HL-60/S4 treated with retinoic acid at 250 ng/mL for 4 days and 3 days (cell line): Measurements from ENCODE around the gene PRPH.

ENCODE experiments used
- in situ Hi-C: fragments of 300-500 bp; cut with MboI; formaldehyde crosslinking; loops from 2 replicates; pipeline ENCODE4 v1.7.0; 2022; ENCODE audit warnings: low sequenced_read_pairs

Gene PRPH

DNA sequence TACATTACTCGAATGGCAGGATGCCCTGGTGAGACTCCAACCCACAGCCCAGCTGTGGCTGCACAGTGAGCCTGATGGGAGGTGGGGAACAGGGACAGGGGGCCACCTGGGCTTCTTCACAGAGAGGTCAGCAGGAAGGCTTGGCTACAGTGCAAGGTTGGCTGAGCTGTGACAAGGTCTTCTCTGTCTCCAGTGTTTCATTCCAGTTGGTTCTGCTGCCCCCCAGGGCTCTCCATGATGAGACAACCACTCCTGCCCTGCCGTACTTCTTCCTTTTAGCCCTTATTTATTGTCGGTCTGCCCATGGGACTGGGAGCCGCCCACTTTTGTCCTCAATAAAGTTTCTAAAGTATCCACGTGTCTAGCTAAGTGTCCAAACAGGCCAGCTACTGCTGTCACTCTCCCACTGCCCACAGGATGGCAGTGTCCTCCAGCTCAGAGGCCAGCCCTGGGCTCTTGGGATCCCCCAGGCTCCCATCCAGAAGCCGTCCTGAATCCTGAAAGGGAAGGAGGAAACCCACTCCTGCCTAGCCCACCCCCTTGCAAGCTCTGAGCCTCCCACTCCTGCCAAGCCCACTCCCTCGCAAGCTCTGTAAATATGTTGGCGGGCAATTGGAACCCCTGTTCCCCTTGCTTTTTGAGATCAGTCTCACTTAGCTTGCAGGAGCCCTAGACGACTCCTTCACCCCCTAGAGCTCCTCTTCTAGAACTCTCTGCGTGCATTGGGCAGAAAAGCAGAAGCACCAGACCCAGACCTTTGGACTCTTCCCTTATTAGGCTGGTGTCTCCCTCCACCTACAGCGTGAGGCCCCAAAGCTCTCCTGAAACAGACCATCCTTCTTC lies 36.7 kb downstream of the PRPH start:
- in situ Hi-C loops = loop anchor here (10.0 kb wide), 1 partner anchor 47 kb away; no protein-coding TSS in a partner anchor

DNA sequence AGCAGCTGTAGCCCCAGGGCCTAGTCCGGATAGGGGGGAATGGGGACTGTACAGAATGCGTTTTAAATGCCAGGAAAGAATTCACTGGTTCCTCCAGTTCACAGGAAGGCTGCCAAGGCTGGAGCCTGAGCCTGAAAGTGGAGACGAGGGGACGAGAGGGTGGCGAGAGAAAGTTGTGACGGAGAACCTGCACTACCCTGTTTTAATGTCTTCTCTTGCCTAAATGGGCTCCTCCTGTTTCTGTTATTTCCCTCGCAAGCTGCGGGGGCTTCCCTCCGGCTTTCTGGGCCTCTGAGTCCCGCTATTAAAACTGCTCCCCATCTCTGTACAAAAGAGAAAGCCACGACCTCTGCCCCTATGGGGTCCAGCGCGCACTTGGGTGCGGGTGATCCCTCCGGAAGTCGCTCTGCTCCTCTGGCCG lies 37.5 kb downstream of the PRPH start:
- in situ Hi-C loops = loop anchor here (10.0 kb wide), 1 partner anchor 48 kb away; no protein-coding TSS in a partner anchor

DNA sequence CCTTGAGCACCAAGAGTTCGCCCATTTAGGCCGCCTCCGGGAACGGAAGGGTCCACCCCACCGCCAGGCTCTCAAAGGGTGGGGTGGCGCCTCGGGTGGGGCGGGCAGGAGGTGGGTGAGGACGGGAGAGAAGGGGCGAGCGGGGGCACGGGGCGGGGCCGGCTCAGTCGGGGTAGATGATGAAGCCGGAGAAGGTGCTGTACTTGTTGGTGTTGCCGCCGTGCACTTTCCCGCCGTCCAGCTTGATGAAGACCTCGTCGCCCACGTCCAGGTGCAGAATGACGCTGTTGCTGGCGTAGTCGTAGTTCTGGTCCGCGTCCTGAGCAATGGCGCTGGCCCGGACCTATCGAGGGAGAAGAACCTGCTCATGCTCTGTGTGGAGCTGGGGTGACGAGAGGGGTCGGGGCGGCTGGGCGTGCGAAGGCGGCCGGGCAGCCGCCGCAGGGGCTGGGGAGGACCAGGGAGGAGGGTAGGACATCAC lies 38.0 kb downstream of the PRPH start:
- in situ Hi-C loops = loop anchor here (10.0 kb wide), 1 partner anchor 48 kb away; no protein-coding TSS in a partner anchor

DNA sequence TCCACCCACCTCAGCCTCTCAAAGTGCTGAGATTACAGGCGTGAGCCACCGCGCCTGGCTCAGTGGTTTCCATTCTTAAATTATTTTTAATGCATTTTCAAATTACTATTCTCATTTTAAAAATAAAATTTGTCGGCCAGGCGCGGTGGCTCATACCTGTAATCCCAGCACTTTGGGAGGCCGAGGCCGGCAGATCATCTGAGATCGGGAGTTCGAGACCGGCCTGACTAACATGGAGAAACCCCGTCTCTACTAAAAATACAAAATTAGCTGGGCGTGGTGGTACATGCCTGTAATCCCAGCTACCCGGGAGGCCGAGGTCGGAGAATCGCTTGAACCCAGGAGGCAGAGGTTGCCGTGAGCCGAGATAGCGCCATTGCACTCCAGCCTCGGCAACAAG lies 38.8 kb downstream of the PRPH start:
- in situ Hi-C loops = loop anchor here (10.0 kb wide), 1 partner anchor 49 kb away; no protein-coding TSS in a partner anchor

DNA sequence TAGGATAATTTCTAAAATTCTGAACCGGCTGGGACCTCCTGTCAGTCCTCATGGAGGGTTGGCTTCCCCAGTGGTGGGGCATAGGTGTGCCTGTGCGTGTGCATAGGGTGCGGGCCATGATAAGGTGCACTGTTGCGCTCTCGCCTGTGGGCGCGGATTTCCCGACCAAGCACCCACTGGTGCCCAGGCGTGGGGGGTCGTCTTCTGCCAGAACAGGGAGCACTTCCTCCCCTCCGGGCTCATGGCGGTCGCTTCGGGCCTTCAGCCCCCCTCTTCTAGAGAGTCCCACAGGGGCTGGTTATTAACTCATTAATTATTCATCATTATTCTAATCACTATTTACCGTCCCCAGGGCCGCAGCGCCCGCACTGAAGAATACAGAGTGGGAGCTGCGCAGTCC lies 39.3 kb downstream of the PRPH start:
- in situ Hi-C loops = loop anchor here (10.0 kb wide), 1 partner anchor 49 kb away; no protein-coding TSS in a partner anchor

DNA sequence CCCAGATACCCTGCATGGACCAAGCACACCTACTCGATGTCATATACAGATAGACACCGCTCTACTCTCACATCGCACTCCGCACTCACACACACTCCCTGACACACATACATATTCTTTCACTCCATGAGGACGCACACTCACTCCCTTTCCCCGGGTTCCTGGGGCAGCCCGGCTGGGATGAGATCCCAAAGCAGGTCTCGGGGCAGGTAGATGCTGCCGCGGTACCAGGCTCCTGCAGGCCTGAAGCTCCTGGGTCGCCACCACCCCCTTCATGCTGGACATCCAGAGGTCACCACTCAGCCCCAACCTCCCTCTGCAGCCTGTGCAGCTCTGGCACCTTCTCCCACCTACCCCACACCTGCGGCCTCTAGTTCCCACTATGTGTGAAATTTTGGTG lies 39.7 kb downstream of the PRPH start:
- in situ Hi-C loops = loop anchor here (10.0 kb wide), 1 partner anchor 50 kb away; no protein-coding TSS in a partner anchor

DNA sequence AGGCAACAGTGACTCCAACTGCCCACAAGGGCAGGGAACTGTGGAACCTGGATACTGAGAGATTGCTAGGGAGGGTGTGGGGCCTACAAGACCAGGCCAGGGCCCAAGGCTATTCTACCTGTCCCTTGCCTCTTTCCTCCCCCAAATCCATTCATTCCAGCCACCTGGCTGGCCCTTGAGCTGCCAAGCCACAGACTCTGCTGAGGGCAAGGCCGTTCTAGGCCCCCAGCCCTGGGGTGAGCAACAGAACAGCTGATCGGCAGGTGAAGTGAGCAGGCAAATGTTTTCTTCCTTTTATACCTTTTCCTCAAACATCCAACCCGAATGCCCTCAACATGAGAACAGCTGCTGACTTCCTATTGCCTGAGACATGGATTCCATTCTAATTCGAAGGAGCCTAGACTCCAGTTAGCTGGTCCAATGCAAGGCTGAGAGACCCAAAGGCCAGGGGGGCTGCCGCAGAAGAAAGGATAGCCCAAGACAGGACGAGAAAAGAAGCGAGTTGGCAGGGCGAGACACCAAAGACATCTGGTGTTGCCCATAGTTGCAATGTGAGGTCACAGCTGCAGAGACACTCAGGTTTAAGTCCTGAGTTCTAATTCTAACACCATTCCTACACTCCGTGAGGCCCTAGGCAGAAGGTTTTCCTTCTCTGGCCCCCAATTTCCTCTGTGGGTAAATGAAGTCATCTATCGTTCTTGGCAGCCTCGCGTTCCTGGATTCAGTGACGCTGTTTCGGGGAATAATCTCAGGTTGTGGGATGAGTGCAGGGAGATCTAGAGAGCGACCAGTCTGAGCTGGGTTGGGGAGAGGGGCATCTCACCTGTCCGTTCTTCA lies 40.4 kb downstream of the PRPH start:
- in situ Hi-C loops = loop anchor here (10.0 kb wide), 1 partner anchor 51 kb away; no protein-coding TSS in a partner anchor

DNA sequence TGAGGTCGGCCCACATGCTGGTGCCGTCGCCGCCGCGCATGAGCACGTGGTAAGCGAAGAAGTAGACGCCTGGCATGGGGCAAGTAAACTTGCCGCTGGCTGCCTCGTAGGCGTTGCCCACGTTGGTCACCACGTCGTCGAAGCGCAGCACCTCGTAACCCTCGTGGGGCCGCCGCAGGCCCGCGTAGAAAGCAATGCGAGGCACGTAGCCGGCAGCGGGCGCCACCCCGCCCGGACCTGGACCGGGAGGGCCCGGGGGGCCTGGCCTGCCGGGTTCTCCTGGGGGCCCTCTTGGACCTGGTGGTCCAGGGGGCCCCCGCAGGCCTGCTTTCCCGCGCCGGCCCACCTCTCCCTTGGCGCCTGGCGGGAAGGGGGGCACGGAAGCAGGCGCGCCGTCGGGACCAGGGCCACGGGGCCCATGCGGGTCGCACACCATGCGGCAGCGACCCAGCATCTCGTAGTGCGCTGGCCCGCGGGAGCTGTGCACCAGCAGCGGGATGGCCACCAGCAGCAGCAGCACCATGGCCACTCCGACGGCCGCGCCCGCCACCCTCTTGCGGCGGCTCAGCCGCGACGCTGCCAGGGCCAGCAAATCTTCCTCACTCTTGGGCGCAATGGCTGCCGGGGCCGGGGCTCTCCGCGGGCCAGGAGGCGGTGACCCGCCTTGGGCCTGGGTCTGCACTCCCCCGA lies 41.2 kb downstream of the PRPH start:
- in situ Hi-C loops = loop anchor here (10.0 kb wide), 1 partner anchor 51 kb away; no protein-coding TSS in a partner anchor

DNA sequence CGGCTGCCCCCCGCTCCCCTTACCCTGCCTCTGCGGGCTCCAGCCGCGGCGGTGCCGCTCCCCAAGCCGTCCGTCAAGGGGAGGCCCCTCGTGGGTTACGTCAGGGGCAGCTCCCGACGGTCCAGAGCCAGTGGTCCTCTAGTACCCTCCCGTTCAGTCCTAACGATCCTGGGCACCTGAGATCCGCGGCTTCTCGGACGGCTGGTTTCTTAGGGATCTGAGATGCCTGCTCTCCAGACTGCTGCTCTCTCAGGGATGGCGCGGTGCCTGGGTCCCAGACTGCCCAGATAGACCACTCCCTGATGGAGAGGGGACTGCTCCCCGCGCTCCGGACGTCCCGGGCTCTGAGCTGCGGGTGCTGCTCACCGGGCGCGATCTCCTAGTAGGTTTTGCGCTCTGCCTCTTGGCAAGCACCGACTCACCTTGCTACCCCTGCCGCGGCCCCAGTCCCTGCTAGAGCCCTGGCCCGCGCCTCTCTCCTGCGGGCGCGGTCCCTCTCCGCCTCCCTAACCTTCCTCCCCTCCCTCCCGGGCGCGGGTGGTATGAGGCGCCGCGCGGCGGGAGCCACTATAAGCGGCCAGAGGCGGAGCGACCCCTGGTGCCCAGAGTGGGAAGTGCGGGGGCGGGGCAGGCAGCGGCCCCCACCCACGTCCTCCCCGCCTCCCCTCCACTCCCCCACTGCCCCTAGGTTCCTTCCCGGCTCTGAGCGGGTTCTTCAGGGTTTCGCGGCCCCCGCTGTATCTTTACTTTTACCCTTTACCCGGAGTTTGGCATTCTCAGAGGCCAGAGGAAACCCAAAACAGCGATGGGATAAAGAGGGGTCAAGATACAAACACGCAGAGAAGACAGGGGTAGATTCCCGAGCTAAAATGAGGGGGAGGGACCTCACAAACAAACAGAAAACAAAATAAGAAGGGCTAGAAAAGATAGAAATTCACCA lies 42.0 kb downstream of the PRPH start, which contains the start of gene C1QL4:
Gene C1QL4 (minus strand): TSS at position 544 of the 940 bp plus-strand sequence. CDS start 711 bp downstream, outside the sequence.
- in situ Hi-C loops = loop anchor here (10.0 kb wide), 1 partner anchor 52 kb away; no protein-coding TSS in a partner anchor

DNA sequence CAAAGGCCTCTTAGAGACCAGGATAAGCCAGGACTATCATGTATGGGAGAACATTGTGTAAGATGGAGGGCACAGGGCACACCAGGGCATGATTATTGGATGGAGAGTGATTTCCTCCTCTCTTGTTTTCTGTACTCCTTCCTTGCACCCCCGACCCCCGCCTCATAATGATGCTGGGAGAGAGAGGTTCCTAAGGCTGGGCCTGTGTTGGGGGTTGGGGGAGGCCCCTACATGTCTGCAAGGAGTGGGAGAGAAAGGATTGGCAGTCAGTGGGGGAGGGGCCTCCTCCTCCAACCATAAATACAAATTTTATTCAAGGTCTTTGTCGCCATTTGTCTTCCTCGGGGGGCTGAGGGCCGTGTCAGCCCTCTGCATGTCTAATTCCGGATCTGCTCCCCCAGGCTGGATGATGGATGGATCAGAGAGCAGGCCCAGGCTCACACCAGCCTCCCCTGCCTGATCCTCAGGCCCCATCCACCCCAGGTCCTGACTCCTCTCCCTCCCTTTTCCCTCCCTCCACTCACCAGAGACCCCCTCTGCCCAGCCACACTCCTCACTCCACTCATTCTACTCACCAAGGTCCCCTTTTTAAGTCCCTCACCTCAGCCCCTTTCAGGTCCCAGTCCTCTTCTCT lies 44.0 kb downstream of the PRPH start:
- in situ Hi-C loops = loop anchor here (10.0 kb wide), 1 partner anchor 54 kb away; no protein-coding TSS in a partner anchor

DNA sequence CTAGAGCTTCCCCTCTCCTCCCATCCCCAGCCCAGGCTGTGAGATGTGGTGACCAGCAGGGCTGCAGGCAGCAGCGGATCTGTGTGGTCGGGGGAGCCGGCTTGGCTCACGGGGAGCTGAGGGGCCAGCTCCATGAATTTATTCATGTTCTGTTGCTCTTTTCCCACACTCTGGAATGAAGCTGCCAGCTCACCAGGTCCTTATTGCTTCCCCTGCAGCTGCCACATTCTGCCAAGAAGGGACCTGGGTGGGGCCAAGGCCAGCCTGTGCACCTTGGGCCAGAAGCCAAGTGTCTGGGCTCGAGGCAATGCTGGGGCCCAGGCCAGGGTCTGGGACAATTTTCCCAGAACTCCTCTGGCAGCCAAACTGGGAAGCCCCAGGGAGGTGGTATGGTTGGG lies 44.5 kb downstream of the PRPH start:
- in situ Hi-C loops = loop anchor here (10.0 kb wide), 1 partner anchor 55 kb away; no protein-coding TSS in a partner anchor

DNA sequence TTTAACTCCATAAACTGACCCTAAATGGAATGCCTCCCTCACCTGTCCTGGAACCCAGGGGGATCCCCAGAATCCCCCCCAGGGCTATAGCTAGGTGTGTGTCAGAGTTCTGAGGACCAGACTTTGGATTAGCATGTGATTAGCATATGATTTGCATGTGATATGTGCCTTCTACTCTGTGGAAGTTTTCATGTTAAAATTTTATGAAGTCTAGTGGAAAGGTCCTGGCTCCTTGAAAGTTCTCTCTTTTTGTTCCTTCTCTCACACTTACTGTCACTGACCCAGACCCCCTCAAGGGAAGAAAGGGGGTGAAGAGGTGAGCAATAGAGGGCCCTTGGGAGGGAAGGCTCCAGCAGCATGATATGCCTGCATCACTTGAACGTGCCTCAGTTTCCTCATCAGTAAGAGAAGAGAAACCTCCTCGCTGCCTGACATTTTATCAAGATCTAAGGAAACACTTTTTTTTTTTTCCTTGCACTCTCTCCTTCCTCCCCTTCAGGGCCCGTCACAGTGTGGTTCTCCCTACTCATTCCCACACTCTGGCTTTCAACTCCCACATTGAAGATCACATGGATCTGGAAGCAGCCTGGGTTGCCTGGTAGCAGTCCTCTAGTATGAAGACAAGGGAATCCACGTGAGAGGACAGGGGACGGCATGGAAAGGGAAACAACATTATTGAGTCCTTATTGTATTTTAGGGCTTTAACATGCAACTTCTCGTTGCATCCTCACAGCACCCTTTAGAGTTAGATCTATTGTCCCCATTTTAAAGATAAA lies 45.3 kb downstream of the PRPH start:
- in situ Hi-C loops = no loop called here

DNA sequence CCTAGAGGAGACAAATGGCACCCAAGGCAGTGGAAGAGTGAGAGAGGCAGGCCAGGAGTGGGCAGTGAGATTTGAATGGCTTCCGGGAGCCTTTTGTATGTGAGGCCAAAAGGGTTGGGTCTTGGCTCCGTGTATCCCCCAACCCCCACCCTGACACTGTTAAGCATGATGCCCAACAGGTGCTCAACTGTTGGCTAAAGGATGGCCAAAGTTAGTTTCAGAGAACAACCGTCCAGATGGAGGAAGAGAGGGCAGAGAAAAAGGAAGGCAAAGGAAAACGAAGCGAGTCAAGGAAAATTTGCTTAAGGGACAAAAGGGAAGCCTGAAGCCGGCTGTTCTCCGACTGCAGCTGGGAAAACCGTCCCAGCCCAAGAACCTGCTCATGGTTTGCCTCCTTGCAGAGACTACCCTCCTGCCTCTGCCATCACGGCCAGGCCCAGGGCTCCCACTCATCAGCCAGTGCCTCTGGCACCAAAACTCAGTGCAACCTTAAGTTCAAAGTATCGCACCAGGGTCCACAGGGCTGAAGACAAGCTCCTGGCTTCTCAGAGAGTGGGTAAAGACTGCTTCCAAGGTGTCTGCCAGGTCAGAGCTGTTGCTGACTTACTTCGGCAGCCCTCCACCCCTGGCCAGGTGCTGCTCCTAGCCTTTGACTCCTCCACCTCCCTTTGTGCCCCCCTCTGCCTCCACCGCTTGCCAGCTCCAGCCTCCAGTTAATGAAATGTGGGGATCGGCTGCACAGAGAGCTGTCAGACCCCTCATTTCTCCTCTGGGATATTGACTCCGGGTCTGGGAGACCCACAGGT lies 46.2 kb downstream of the PRPH start:
- in situ Hi-C loops = no loop called here

DNA sequence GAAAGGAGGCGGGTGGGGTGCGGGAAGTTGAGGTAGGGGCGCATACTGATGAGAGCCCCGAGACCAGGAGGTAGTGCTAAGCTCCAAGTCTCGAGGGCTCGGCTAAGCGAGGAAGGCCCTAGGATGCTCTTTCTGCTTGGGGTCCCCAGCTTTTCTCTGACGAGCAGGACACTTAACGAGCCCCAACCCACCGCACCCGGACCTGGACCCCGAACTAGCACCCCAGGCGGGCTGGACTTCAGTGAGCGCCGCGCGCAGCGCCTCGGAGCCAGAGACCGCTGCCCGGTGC lies 46.8 kb downstream of the PRPH start:
- in situ Hi-C loops = no loop called here

DNA sequence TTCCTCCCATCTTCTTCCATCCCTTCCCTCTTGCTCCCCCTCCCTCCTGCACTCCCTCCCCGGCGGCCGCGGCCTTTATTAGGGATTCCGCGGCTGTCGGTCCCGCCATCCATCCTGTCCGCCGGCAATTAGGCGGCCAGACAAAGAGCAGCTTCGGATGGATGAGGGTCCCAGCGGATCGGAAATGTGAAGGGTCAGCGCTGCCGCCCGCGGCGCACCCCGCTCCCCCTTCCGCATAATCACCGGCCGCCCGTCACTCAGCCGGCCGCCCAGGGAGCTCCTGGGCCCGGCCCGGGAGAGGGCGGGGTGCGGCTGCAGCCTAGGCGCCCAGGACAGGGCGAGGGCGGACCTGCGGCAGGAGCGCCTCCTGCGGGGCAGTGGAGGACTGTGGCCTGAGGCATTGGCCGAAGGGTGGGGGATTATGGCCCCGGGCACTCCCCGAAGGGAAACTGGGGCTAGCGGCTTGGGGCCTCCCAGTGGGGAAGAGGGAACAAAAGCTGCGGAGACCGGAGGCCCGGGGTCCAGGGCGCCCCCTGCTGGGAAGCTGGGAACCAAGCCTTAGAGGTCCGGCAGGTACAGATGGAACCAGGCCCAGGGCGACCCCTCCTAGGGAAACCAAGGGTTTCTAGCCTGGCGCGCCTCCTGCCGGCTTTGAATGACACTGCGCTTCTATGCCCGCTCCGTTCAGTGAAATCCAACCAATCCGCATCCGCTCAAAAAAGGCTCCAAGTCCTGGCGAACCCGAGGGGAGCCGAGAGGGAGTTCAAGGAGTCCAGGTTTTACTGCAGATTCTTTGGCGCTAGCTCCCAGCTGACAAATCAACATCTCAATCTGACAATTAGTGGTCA lies 47.3 kb downstream of the PRPH start:
- in situ Hi-C loops = no loop called here

DNA sequence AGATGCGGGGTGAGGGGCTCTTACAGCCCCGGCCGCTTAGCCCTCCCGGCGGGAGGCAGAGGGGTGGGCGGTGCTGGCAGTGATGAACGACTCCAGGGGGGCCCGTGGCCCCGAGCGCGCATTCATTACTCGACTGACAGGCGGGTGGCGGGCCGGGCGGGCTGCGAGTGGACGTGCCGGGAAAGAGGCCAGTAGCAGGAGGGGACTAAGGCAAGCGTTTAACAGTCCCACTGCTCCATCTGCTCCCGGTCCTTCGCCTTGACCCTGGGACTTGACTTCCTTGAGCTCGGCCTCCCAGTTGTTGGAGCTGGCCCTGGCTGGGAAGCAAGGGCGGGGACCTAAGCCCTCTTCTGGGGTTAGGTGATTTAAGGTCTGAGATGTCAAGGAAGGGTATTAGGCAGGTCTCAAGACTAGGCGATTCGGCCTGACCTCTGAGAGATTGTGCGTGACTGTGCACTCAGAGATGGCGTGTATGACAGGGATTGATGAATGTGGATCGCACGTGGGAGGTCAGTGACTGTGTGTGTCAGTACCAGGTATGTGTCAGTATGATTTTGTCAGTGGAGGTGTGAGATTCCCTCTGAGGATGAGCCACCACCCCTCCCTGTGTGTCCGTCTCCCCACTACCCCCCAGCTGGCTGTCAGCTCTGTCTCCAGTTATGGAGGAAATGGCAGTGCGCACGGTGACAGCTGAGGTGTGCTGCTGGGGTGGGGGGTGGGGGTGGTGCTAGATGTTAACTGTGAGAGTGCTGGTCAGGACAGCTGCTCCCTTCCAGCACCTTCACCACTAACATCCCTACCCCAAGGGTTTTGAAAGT lies 48.2 kb downstream of the PRPH start:
- in situ Hi-C loops = no loop called here
